SU-DHL-6 (cell line): ENCODE results near the gene C10orf120.

Experiments used
- H2AFZ ChIP-seq: fragments of 200-600 bp; sonication (generic); 2 replicates; pipeline ENCODE4 v1.6.1; 2014; ENCODE audit warnings: low read depth, mild to moderate bottlenecking, moderate library complexity, mixed read lengths, antibody characterized with exemption, low read length; ENCODE audit not compliant: severe bottlenecking
- H3F3A ChIP-seq: fragments of 200-600 bp; shearing (Covaris generic); 2 replicates; pipeline ENCODE4 v1.6.0; 2016; ENCODE audit warnings: antibody characterized with exemption, mild to moderate bottlenecking; ENCODE audit not compliant: insufficient read depth
- H3K27ac ChIP-seq: fragments of 200-600 bp; sonication (generic); 2 replicates; pipeline ENCODE4 v1.5.1; 2016; ENCODE audit warnings: low read depth, mild to moderate bottlenecking, low read length, moderate library complexity, mixed read lengths
- H3K27me3 ChIP-seq: fragments of 200-600 bp; sonication (generic), shearing (Covaris generic); 2 replicates; pipeline ENCODE4 v1.6.0; 2014; ENCODE audit warnings: mild to moderate bottlenecking, low read length
- H3K36me3 ChIP-seq: fragments of 200-600 bp; sonication (generic); 2 replicates; pipeline ENCODE4 v1.6.1; 2014; ENCODE audit warnings: mild to moderate bottlenecking, low read length, mixed read lengths
- H3K4me2 ChIP-seq: fragments of 300-600, 200-600 bp; shearing (Covaris generic), sonication (generic); 2 replicates; pipeline ENCODE4 v1.6.0; 2014; ENCODE audit warnings: low read length, low read depth, mild to moderate bottlenecking; ENCODE audit not compliant: poor library complexity, severe bottlenecking
- H3K4me3 ChIP-seq: fragments of 200-600 bp; sonication (generic); 2 replicates; pipeline ENCODE4 v1.5.1; 2014; ENCODE audit warnings: antibody characterized with exemption, low read length, mild to moderate bottlenecking, mixed read lengths; ENCODE audit not compliant: insufficient read depth, poor library complexity, severe bottlenecking
- H3K79me2 ChIP-seq: fragments of 200-600 bp; sonication (generic); 2 replicates; pipeline ENCODE4 v1.6.1; 2014; ENCODE audit warnings: mild to moderate bottlenecking, low read length, moderate library complexity; ENCODE audit not compliant: insufficient read depth
- H3K9ac ChIP-seq: fragments of 200-600 bp; sonication (generic); 2 replicates; pipeline ENCODE4 v1.7.0; 2014; ENCODE audit warnings: mild to moderate bottlenecking, low read length
- H3K9me2 ChIP-seq: fragments of 200-600 bp; sonication (generic); replicated peaks from 2 replicates; pipeline ENCODE4 v1.6.1; 2014; ENCODE audit warnings: low read length; ENCODE audit not compliant: insufficient read depth
- H3K9me3 ChIP-seq: fragments of 200-600 bp; sonication (generic); 2 replicates; pipeline ENCODE4 v1.6.1; 2014; ENCODE audit warnings: low read length, mixed read lengths; ENCODE audit not compliant: insufficient read depth
- H4K20me1 ChIP-seq: fragments of 200-600 bp; sonication (generic); 2 replicates; pipeline ENCODE4 v1.6.1; 2014; ENCODE audit warnings: low read depth, mild to moderate bottlenecking, antibody characterized with exemption, low read length, moderate library complexity, mixed read lengths
- CTCF ChIP-seq: fragments of 200-600 bp; sonication (generic); IDR thresholded peaks from one replicate; pipeline ENCODE4 v1.5.1; 2017; ENCODE audit warnings: antibody characterized with exemption, mild to moderate bottlenecking, low read length, moderate library complexity; ENCODE audit not compliant: insufficient read depth, poor library complexity, severe bottlenecking
- EZH2phosphoT487 ChIP-seq: fragments of 200-600 bp; sonication (generic), shearing (Covaris generic); conservative IDR thresholded peaks from 2 replicates; pipeline ENCODE4 v1.6.1; 2018; ENCODE audit warnings: mild to moderate bottlenecking, antibody characterized with exemption, low read length, moderate library complexity, mixed read lengths

C10orf120 gene

GRCh38 chr10:122696687-122697086 is 3.0 kb downstream of the C10orf120 start:
- H3K36me3 ChIP-seq = no peaks in the 10 kb centered on the region
- H3K27ac ChIP-seq = no peak overlapping the region
- no peak overlapping the region for H3K4me2 ChIP-seq
- no peaks in the 10 kb centered on the region for H3K9me3 ChIP-seq
- H3K79me2 ChIP-seq = no peaks in the 10 kb centered on the region
- no peak overlapping the region for H3K9ac ChIP-seq
- no peak overlapping the region for H2AFZ ChIP-seq
- TF ChIP-seq CTCF = no peak
- no peak for TF ChIP-seq EZH2phosphoT487
- H3K27me3 ChIP-seq = no peaks in the 10 kb centered on the region
- H3K9me2 ChIP-seq = no peaks in the 10 kb centered on the region
- H3F3A ChIP-seq = no peaks in the 10 kb centered on the region
- H4K20me1 ChIP-seq = no peaks in the 10 kb centered on the region
- no peak overlapping the region for H3K4me3 ChIP-seq

GRCh38 chr10:122692744-122693143 is 6.9 kb downstream of the C10orf120 start:
- H3K4me3 ChIP-seq = no peak overlapping the region
- no peaks in the 10 kb centered on the region for H3K79me2 ChIP-seq

GRCh38 chr10:122689146-122689820 is 10.4 kb downstream of the C10orf120 start:
- no peaks in the 10 kb centered on the region for H3K27me3 ChIP-seq
- no peak overlapping the region for H3K4me3 ChIP-seq
- H2AFZ ChIP-seq = no peak overlapping the region
- TF ChIP-seq EZH2phosphoT487 (no peak), CTCF (no peak)
- H3K9me2 ChIP-seq = no peaks in the 10 kb centered on the region
- no peaks in the 10 kb centered on the region for H3K79me2 ChIP-seq
- H3K9ac ChIP-seq = no peak overlapping the region
- H3K4me2 ChIP-seq = no peak overlapping the region
- no peaks in the 10 kb centered on the region for H4K20me1 ChIP-seq
- H3K9me3 ChIP-seq = no peaks in the 10 kb centered on the region
- no peaks in the 10 kb centered on the region for H3K36me3 ChIP-seq
- no peaks in the 10 kb centered on the region for H3F3A ChIP-seq
- H3K27ac ChIP-seq = no peak overlapping the region

More at GRCh38 chr10:122692744-122693143, 6.9 kb downstream of the C10orf120 start:
- H3K9ac ChIP-seq = no peak overlapping the region
- no peaks in the 10 kb centered on the region for H3F3A ChIP-seq
- no peak overlapping the region for H3K4me2 ChIP-seq
- H3K27ac ChIP-seq = no peak overlapping the region
- H3K36me3 ChIP-seq = no peaks in the 10 kb centered on the region
- no peaks in the 10 kb centered on the region for H3K9me3 ChIP-seq
- TF ChIP-seq EZH2phosphoT487 (no peak), CTCF (no peak)
- H3K9me2 ChIP-seq = no peaks in the 10 kb centered on the region
- H2AFZ ChIP-seq = no peak overlapping the region
- H4K20me1 ChIP-seq = no peaks in the 10 kb centered on the region
- no peaks in the 10 kb centered on the region for H3K27me3 ChIP-seq
